GM23338 (cell line): Measurements from ENCODE around the gene SMYD3. TPM values are rescaled to one million over a fixed set of nuclear protein-coding genes. Genes with fewer than 3 reads are reported as not detected.

Experiments
- ATAC-seq: fragments of 200-7000 bp; cut with Tn5 transposase; 3 replicates; pipeline ENCODE4 v1.9.1; 2020
- DNase-seq: peaks from one replicate; pipeline ENCODE4 v3.0.0-alpha.2; 2015; ENCODE audit warnings: low spot score
- H2AFZ ChIP-seq: fragments of 200-600 bp; sonication (generic); 2 replicates; pipeline ENCODE4 v1.8.0; 2016; ENCODE audit warnings: antibody characterized with exemption, mild to moderate bottlenecking, moderate library complexity
- H3F3A ChIP-seq: fragments of 200-600 bp; sonication (generic); replicated peaks from 2 replicates; pipeline ENCODE4 v1.8.0; 2017; ENCODE audit warnings: antibody characterized with exemption, mixed run types, low read depth
- H3K27ac ChIP-seq: fragments of 200-600 bp; sonication (generic); 2 replicates; pipeline ENCODE4 v1.6.1; 2016; ENCODE audit warnings: low read depth
- H3K27me3 ChIP-seq: fragments of 200-600 bp; sonication (generic); 2 replicates; pipeline ENCODE4 v1.8.0; 2016; ENCODE audit warnings: mild to moderate bottlenecking, mixed run types, moderate library complexity; ENCODE audit not compliant: insufficient read depth
- H3K36me3 ChIP-seq: fragments of 200-600 bp; sonication (generic); 2 replicates; pipeline ENCODE4 v1.8.0; 2016; ENCODE audit warnings: mild to moderate bottlenecking; ENCODE audit not compliant: insufficient read depth
- H3K4me1 ChIP-seq: fragments of 200-600 bp; sonication (generic); 2 replicates; pipeline ENCODE4 v1.8.0; 2016; ENCODE audit warnings: mild to moderate bottlenecking, moderate library complexity; ENCODE audit not compliant: insufficient read depth
- H3K4me2 ChIP-seq: fragments of 200-600 bp; sonication (generic); 2 replicates; pipeline ENCODE4 v1.7.1; 2017; ENCODE audit warnings: mixed run types
- H3K4me3 ChIP-seq: fragments of 200-600 bp; sonication (generic); 2 replicates; pipeline ENCODE4 v1.6.1; 2016; ENCODE audit warnings: mixed run types
- H3K79me2 ChIP-seq: fragments of 200-600 bp; sonication (generic); replicated peaks from 2 replicates; pipeline ENCODE4 v1.8.0; 2017; ENCODE audit warnings: mild to moderate bottlenecking; ENCODE audit not compliant: insufficient read depth
- H3K9me2 ChIP-seq: fragments of 200-600 bp; sonication (generic); 2 replicates; pipeline ENCODE4 v1.8.0; 2017; ENCODE audit not compliant: insufficient read depth
- H4K20me1 ChIP-seq: fragments of 200-600 bp; sonication (generic); replicated peaks from 2 replicates; pipeline ENCODE4 v1.8.0; 2017; ENCODE audit warnings: mild to moderate bottlenecking; ENCODE audit not compliant: insufficient read depth
- H3K27ac Mint-ChIP-seq: 2 replicates; pipeline ENCODE4 v1.8.0; 2020; ENCODE audit warnings: inconsistent platforms, mild to moderate bottlenecking, moderate library complexity, mixed read lengths
- H3K27me3 Mint-ChIP-seq: 3 replicates; pipeline ENCODE4 v1.8.0; 2022; ENCODE audit warnings: low read depth, mild to moderate bottlenecking, moderate library complexity, mixed read lengths, inconsistent platforms; ENCODE audit not compliant: insufficient read depth, poor library complexity
- H3K36me3 Mint-ChIP-seq: 3 replicates; pipeline ENCODE4 v1.8.0; 2021; ENCODE audit warnings: low read depth, mild to moderate bottlenecking, inconsistent platforms, moderate library complexity, mixed read lengths
- H3K4me1 Mint-ChIP-seq: 3 replicates; pipeline ENCODE4 v1.8.0; 2020; ENCODE audit warnings: mild to moderate bottlenecking, inconsistent platforms, mixed read lengths
- H3K4me3 Mint-ChIP-seq: 3 replicates; pipeline ENCODE4 v1.8.0; 2021; ENCODE audit warnings: moderate library complexity, mild to moderate bottlenecking, inconsistent platforms, mixed read lengths
- H3K9me3 Mint-ChIP-seq: 3 replicates; pipeline ENCODE4 v1.8.0; 2020; ENCODE audit warnings: moderate library complexity, mild to moderate bottlenecking, inconsistent platforms, mixed read lengths
- CREB1 ChIP-seq: fragments of 250-450 bp; sonication (Bioruptor Pico); IDR thresholded peaks from 2 replicates; pipeline ENCODE4 v1.5.0; 2020; ENCODE audit warnings: low read depth, mild to moderate bottlenecking, moderate library complexity
- CTCF ChIP-seq, 2 experiments: fragments of 200-600 bp in 1 of 2; sonication (generic) in 1 of 2; conservative IDR thresholded peaks; 2 replicates each; pipeline versions ENCODE4 v1.5.1 to v1.6.1; 2016 to 2017; ENCODE audit warnings: antibody characterized with exemption in 2 of 2, low read depth in 2 of 2, mild to moderate bottlenecking in 2 of 2, moderate library complexity in 1 of 2
- ETS1 ChIP-seq: IDR thresholded peaks from 2 replicates; pipeline ENCODE4 v1.6.1; 2016; ENCODE audit warnings: antibody characterized with exemption
- EZH2 ChIP-seq: fragments of 200-600 bp; sonication (generic); IDR thresholded peaks from one replicate; pipeline ENCODE4 v1.8.0; 2017; ENCODE audit warnings: antibody characterized with exemption, mild to moderate bottlenecking, low read depth; ENCODE audit not compliant: unreplicated experiment
- EZH2phosphoT487 ChIP-seq: fragments of 200-600 bp; sonication (generic); IDR thresholded peaks from one replicate; pipeline ENCODE4 v1.8.1; 2018; ENCODE audit warnings: antibody characterized with exemption; ENCODE audit not compliant: unreplicated experiment
- JUNB ChIP-seq: IDR thresholded peaks from one replicate; pipeline ENCODE4 v1.6.1; 2016; ENCODE audit warnings: antibody characterized with exemption; ENCODE audit not compliant: unreplicated experiment
- NANOG ChIP-seq: IDR thresholded peaks from 2 replicates; pipeline ENCODE4 v1.6.1; 2016; ENCODE audit warnings: antibody characterized with exemption, borderline replicate concordance
- POLR2AphosphoS5 ChIP-seq: IDR thresholded peaks from 2 replicates; pipeline ENCODE4 v1.6.1; 2016; ENCODE audit warnings: antibody characterized with exemption, low read depth
- REST ChIP-seq: IDR thresholded peaks from one replicate; pipeline ENCODE4 v1.6.1; 2018; ENCODE audit warnings: antibody characterized with exemption; ENCODE audit not compliant: unreplicated experiment
- STAT1 ChIP-seq: IDR thresholded peaks from one replicate; pipeline ENCODE4 v1.6.1; 2016; ENCODE audit warnings: antibody characterized with exemption; ENCODE audit not compliant: unreplicated experiment
- ZNF114 ChIP-seq: fragments of 250-450 bp; sonication (Bioruptor Pico); IDR thresholded peaks from 2 replicates; pipeline ENCODE4 v1.5.0; 2020; ENCODE audit warnings: mild to moderate bottlenecking, moderate library complexity
- ZNF331 ChIP-seq: fragments of 250-450 bp; sonication (Bioruptor Pico); IDR thresholded peaks from 2 replicates; pipeline ENCODE4 v1.5.0; 2020; ENCODE audit warnings: low read depth, mild to moderate bottlenecking, moderate library complexity
- ZNF462 ChIP-seq: fragments of 250-450 bp; sonication (Bioruptor Pico); IDR thresholded peaks from 2 replicates; pipeline ENCODE4 v1.5.0; 2020; ENCODE audit warnings: mild to moderate bottlenecking, moderate library complexity
- polyA plus RNA-seq: library from polyadenylated mRNA; unstranded; fragments of >200 nt; fragmentation: Nextera tagmentation; extraction: Ambion mirVana; gene quantifications from 2 replicates; pipeline ENCODE4 v1.2.1, GENCODE V29; 2016
- total RNA-seq: library from RNA; depleted of rRNA; stranded (reverse); fragments of >200 nt; shearing (Covaris generic); gene quantifications from 2 replicates; pipeline ENCODE4 v1.2.3, GENCODE V29; 2014

The SMYD3 gene
- total and polyA plus RNA-seq, 2 experiments from 2014 or later = 31.8 to 34.4 TPM

- DNase-seq = no peak
- no peaks in the 10 kb centered on the region for H3F3A ChIP-seq
- peaks cover 6% of the 10 kb centered on the region; the same call in 2 of the 3 replicates for H3K36me3 Mint-ChIP-seq
- no peak for ATAC-seq
- H3K27me3 Mint-ChIP-seq = peaks cover 3% of the 10 kb centered on the region
- H3K4me2 ChIP-seq = no peak overlapping the region
- TF ChIP-seq CREB1 (CRISPR knock-in tag) (no peak), NANOG (no peak), EZH2phosphoT487 (no peak), ETS1 (no peak), REST (no peak), JUNB (no peak), STAT1 (no peak), CTCF (conservative IDR thresholded peaks at IDR 0.05; ENCODE audit: low read depth in 2 of 2) (no peak), POLR2AphosphoS5 (no peak), ZNF114 (CRISPR knock-in tag) (no peak), ZNF331 (CRISPR knock-in tag) (no peak), EZH2 (no peak), ZNF462 (no peak)
- H3K4me1 ChIP-seq = no peaks in the 10 kb centered on the region
- no peaks in the 10 kb centered on the region for H3K79me2 ChIP-seq
- 0 out of 2 replicates have a peak, but pooled peaks cover 4% of the 10 kb centered on the region for H3K9me2 ChIP-seq
- H2AFZ ChIP-seq = no peak overlapping the region
- H3K4me3 Mint-ChIP-seq = no peak overlapping the region
- no peaks in the 10 kb centered on the region for H3K4me1 Mint-ChIP-seq
- H3K4me3 ChIP-seq = no peak overlapping the region
- no peak overlapping the region for H3K27ac ChIP-seq
- peaks cover 3% of the 10 kb centered on the region; the same call in 2 of the 3 replicates for H3K9me3 Mint-ChIP-seq
- no peaks in the 10 kb centered on the region for H4K20me1 ChIP-seq
- H3K27ac Mint-ChIP-seq = no peak overlapping the region
- no peaks in the 10 kb centered on the region for H3K36me3 ChIP-seq
- no peaks in the 10 kb centered on the region for H3K27me3 ChIP-seq
Measured at GRCh38 chr1:245896258-245896657, 610.8 kb downstream of the SMYD3 start.
